ENCODE measurements around the gene CACNB4. TPM values are rescaled to one million over a fixed set of nuclear protein-coding genes. Genes with fewer than 3 reads are reported as not detected.

Gene CACNB4
- total and polyA plus RNA-seq, 9 of the 15 experiments (the other 6 are each of a cell fraction or from before 2014, with no cell fraction given): 0.01 to 0.20 (median 0.04) TPM; not detected in 1

DNA sequence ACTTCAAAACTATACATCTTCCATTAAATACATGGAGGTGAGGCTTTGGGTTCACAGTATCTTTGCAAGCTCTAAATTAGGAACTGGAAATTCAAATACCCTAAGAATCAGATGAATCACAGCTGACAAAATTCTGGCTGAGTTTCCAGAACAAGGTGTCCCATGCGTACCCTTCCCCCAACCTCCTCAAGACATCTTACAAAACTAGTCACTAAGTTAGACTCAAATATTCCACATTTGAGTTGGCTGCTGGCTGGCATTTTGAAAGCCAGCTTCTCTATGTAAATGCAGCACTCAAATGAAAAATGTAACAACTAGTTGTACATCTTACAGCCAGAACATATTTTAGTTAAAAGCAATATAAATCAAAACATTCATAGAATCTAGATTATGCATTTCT is 139.6 kb downstream of the CACNB4 start:
- DNase-seq (ENCODE audit: extremely low read depth in 1 of 4, low spot score in 3 of 4): no peak
- Histone ChIP-seq H3K27me3 (ENCODE audit: control insufficient read depth in 2 of 2, insufficient read depth in 2 of 2, low read length in 2 of 2) (peaks cover 0 to 12% of the 10 kb centered on the region in 2 experiments; a peak in 2 of 5 replicates), H3K27ac (ENCODE audit: extremely low read depth, low read depth, low read length) (no peak overlapping the region), H4K20me1 (replicated peaks; ENCODE audit: control insufficient read depth, insufficient read depth, low read length) (no peaks in the 10 kb centered on the region), H3K36me3 (ENCODE audit: control insufficient read depth, insufficient read depth, low read length) (no peaks in the 10 kb centered on the region), H3K79me2 (ENCODE audit: control insufficient read depth, insufficient read depth, low read length) (no peaks in the 10 kb centered on the region), H3K4me3 (no peak overlapping the region), H3K9me3 (replicated peaks; ENCODE audit: control insufficient read depth, insufficient read depth, low read depth, low read length) (no peaks in the 10 kb centered on the region), H3K4me2 (ENCODE audit: insufficient read depth, low read length) (no peak overlapping the region), H3K9ac (ENCODE audit: insufficient read depth in 1 of 2, low read depth in 2 of 2, low read length in 2 of 2) (no peak overlapping the region), H3K4me1 (replicated peaks in 1 of 2; ENCODE audit: control insufficient read depth in 2 of 2, insufficient read depth in 2 of 2, low read length in 2 of 2) (no peaks in the 10 kb centered on the region), H3K9me1 (ENCODE audit: control insufficient read depth, insufficient read depth, low read length) (no peaks in the 10 kb centered on the region), H2AFZ (ENCODE audit: low read depth, low read length) (no peak overlapping the region)
- POLR2A ChIA-PET: interaction anchor here (0.6 to 2.3 kb wide), 5 partner anchors 9 to 427 kb away, joined by 3 to 8 read pairs (median 4); no protein-coding TSS in a partner anchor
- intact Hi-C loops (cut with micrococcal nuclease): no loop called here
- no peak for TF ChIP-seq HDAC8 (tag; IDR thresholded peaks at IDR 0.05)
- ATAC-seq: no peak
- WGBS (ENCODE audit: insufficient coverage, low coverage, missing lambda C conversion rate): 0% methylated on average over 1 of the region's 1 CpG
- CTCF ChIA-PET (ENCODE audit: low intra/inter-chr PET ratio): no interaction called here
- in situ Hi-C loops (cut with MboI): no loop called here
- no TSS peak for BruUV-seq (replicated peaks)
- FAIRE-seq: no peak

DNA sequence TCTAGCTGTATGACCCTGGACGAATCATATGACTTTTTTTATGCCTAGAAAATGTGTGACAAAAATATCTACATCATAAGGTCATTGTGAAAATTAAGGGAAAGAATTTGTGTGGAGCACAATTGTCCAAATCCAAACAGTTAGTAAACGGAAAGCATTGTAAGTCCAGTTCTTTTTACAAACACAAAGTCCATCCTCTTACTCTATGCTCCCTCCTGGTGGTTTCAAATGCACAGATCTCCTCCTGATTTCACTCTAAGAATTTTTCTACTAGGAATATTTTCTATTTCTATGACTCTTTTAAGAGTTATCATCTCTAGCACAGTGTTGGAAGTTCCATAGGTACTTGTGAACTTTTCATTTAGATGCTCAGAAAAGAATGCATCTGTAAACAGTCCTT is 145.4 kb downstream of the CACNB4 start:
- DNase-seq (ENCODE audit: extremely low read depth in 1 of 4, low spot score in 3 of 4) (no peak), FAIRE-seq (peak; percentile 26), ATAC-seq (no peak)
- no peaks in the 10 kb centered on the region for H4K20me1 ChIP-seq (replicated peaks; ENCODE audit: control insufficient read depth, insufficient read depth, low read length)
- ChIA-PET CTCF (ENCODE audit: low intra/inter-chr PET ratio) (no interaction called here), POLR2A (interaction anchor here (1.2 kb wide), 1 partner anchor 14 kb away, joined by 3 read pairs; no protein-coding TSS in a partner anchor)
- intact Hi-C loops (cut with micrococcal nuclease): no loop called here
- in situ Hi-C loops (cut with MboI): no loop called here
- H3K9me1 ChIP-seq (ENCODE audit: control insufficient read depth, insufficient read depth, low read length): no peaks in the 10 kb centered on the region
- H3K4me1 ChIP-seq (replicated peaks in 1 of 2; ENCODE audit: control insufficient read depth in 2 of 2, insufficient read depth in 2 of 2, low read length in 2 of 2): no peaks in the 10 kb centered on the region
- H3K79me2 ChIP-seq (ENCODE audit: control insufficient read depth, insufficient read depth, low read length): no peaks in the 10 kb centered on the region
- H3K36me3 ChIP-seq (ENCODE audit: control insufficient read depth, insufficient read depth, low read length): no peaks in the 10 kb centered on the region
- no TSS peak for BruUV-seq (replicated peaks)
- no peak overlapping the region for H2AFZ ChIP-seq (ENCODE audit: low read depth, low read length)
- no peak overlapping the region for H3K9ac ChIP-seq (ENCODE audit: insufficient read depth in 1 of 2, low read depth in 2 of 2, low read length in 2 of 2)
- H3K27ac ChIP-seq (ENCODE audit: extremely low read depth, low read depth, low read length): no peak overlapping the region
- no peak overlapping the region for H3K4me3 ChIP-seq
- no peak overlapping the region for H3K4me2 ChIP-seq (ENCODE audit: insufficient read depth, low read length)
- H3K27me3 ChIP-seq (ENCODE audit: control insufficient read depth in 2 of 2, insufficient read depth in 2 of 2, low read length in 2 of 2): peaks cover 12 to 23% of the 10 kb centered on the region in 2 experiments; a peak in 3 of 5 replicates
- H3K9me3 ChIP-seq (replicated peaks; ENCODE audit: control insufficient read depth, insufficient read depth, low read depth, low read length): no peaks in the 10 kb centered on the region
- whole genome bisulfite sequencing (ENCODE audit: insufficient coverage, low coverage, missing lambda C conversion rate): 0% methylated on average over 2 of the region's 2 CpGs
- TF ChIP-seq, protein P1, sequence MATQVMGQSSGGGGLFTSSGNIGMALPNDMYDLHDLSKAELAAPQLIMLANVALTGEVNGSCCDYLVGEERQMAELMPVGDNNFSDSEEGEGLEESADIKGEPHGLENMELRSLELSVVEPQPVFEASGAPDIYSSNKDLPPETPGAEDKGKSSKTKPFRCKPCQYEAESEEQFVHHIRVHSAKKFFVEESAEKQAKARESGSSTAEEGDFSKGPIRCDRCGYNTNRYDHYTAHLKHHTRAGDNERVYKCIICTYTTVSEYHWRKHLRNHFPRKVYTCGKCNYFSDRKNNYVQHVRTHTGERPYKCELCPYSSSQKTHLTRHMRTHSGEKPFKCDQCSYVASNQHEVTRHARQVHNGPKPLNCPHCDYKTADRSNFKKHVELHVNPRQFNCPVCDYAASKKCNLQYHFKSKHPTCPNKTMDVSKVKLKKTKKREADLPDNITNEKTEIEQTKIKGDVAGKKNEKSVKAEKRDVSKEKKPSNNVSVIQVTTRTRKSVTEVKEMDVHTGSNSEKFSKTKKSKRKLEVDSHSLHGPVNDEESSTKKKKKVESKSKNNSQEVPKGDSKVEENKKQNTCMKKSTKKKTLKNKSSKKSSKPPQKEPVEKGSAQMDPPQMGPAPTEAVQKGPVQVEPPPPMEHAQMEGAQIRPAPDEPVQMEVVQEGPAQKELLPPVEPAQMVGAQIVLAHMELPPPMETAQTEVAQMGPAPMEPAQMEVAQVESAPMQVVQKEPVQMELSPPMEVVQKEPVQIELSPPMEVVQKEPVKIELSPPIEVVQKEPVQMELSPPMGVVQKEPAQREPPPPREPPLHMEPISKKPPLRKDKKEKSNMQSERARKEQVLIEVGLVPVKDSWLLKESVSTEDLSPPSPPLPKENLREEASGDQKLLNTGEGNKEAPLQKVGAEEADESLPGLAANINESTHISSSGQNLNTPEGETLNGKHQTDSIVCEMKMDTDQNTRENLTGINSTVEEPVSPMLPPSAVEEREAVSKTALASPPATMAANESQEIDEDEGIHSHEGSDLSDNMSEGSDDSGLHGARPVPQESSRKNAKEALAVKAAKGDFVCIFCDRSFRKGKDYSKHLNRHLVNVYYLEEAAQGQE (IDR thresholded peaks at IDR 0.05; ENCODE audit: borderline replicate concordance): peak; percentile 15; the same call in 1 of the 2 replicates
- TF ChIP-seq, protein P1 (CRISPR knock-in tag; IDR thresholded peaks at IDR 0.05; ENCODE audit: low read depth): no peak
- TF ChIP-seq SRSF1 (IDR thresholded peaks at IDR 0.05; ENCODE audit: low read depth, low read length): no peak
- TF ChIP-seq, protein P2, sequence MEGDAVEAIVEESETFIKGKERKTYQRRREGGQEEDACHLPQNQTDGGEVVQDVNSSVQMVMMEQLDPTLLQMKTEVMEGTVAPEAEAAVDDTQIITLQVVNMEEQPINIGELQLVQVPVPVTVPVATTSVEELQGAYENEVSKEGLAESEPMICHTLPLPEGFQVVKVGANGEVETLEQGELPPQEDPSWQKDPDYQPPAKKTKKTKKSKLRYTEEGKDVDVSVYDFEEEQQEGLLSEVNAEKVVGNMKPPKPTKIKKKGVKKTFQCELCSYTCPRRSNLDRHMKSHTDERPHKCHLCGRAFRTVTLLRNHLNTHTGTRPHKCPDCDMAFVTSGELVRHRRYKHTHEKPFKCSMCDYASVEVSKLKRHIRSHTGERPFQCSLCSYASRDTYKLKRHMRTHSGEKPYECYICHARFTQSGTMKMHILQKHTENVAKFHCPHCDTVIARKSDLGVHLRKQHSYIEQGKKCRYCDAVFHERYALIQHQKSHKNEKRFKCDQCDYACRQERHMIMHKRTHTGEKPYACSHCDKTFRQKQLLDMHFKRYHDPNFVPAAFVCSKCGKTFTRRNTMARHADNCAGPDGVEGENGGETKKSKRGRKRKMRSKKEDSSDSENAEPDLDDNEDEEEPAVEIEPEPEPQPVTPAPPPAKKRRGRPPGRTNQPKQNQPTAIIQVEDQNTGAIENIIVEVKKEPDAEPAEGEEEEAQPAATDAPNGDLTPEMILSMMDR (IDR thresholded peaks at IDR 0.05 in 2 of 3, conservative IDR thresholded peaks at IDR 0.05 in 1 of 3; ENCODE audit: insufficient read depth in 2 of 3, low read depth in 1 of 3, low read length in 3 of 3): peak in 1 of 3 experiments; percentile 33; a peak in 1 of 6 replicates

All from K562 (cell line).